ENCODE measurements around the gene TNFRSF12A. TPM values are rescaled to one million over a fixed set of nuclear protein-coding genes. Genes with fewer than 3 reads are reported as not detected.
"Not testable (repeated sequence)": the region's sequence is repeated elsewhere in the genome, so short reads cannot be mapped to it uniquely, and the experiment has no call there.

TNFRSF12A gene
- polyA plus RNA-seq, 1 donor, result 42.5 TPM

DNA sequence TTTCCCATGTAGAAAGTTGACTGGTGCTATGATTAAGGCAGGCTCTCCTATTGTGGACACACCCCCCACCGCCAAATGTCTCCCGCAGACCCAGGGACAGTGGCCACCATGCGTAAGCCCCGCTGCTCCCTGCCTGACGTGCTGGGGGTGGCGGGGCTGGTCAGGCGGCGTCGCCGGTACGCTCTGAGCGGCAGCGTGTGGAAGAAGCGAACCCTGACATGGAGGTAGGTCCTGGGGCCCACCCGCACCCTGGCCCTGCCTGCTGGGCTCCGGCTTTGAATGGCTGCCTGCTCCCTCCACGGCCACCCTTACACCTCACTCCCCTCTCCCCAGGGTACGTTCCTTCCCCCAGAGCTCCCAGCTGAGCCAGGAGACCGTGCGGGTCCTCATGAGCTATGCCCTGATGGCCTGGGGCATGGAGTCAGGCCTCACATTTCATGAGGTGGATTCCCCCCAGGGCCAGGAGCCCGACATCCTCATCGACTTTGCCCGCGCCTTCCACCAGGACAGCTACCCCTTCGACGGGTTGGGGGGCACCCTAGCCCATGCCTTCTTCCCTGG is 29.8 kb downstream of the TNFRSF12A start:
- DNase-seq, result no peak

DNA sequence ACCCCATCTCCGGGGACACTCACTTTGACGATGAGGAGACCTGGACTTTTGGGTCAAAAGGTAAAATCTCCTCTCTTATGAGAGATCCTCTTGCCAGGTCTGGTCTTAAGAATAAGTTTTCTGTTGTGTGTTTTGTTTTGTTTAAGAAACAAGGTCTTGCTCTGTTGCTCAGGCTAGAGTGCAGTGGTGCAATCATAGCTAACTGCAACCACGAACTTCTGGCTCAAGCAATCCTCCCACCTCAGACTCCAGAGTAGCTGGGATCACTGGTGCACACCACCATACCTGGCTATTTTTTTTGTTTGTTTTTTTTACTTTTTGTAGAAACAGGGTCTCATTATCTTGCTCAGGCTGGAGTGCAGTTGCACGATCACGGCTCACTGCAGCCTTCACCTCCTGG is 30.3 kb downstream of the TNFRSF12A start:
- DNase-seq, result no peak

DNA sequence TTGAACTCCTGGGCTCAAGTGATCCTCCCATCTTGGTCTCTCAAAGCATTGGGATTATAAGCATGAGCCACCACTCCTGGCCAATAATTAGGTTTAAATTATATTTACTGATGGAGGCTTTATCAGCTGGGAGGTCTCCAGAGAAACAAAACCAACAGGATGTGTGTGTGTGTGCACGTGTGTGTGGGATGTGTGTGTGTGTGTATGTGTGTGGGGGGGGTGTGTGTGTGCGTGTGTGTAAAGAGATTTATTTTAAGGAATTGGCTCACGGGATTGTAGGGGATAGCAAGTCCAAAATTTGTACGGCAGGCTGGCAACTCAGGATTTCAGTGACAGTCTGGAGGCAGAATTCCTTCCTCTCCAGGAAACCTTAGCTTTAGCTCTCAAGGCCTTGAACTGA is 30.8 kb downstream of the TNFRSF12A start:
- DNase-seq, result no peak

DNA sequence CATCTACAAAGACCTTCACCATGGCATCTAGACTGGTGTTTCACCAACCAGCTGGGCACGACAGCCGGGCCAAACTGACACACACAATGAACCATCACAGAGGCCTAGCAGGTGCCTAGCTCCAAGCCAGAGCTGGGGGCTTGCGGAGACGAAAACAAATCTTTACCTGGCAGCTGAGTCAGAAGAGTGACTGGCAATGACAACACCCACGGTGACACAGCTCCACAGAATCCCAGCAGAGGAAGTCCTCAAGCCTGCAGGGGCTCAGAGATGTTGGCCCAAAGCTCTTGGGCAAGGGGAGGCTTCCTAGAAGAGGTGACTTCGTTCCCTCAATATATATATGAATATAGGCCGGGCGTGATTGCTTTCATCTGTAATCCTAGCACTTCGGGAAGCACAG is 31.3 kb downstream of the TNFRSF12A start:
- DNase-seq, result no peak

GRCh38 chr16:3052571-3053329 is 32.6 kb downstream of the TNFRSF12A start:
- not testable (repeated sequence) for DNase-seq

DNA sequence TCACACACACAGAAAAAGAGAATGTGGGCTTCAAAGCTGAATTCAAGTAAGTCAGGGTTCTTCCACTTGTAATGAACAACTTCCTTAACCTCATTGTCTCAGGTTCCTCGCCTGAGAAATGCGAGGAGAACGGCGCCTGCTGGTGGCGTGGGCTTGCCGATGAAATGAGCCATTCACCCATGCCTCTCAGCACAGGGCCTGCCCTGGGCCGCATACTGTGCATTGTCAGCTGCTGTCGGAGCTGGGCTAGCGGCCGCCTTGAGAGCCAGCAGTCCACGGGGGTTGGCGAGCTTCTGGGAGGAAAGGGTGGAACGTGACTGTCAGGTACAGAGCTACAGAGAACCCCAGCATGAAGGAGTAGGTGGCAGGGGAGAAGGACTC is 33.2 kb downstream of the TNFRSF12A start:
- not testable (repeated sequence) for DNase-seq

GRCh38 chr16:3054965-3055733 is 35.0 kb downstream of the TNFRSF12A start:
- DNase-seq, result no peak

- not testable (repeated sequence) for DNase-seq
Measured at GRCh38 chr16:3055734-3056115, 35.6 kb downstream of the TNFRSF12A start.

DNA sequence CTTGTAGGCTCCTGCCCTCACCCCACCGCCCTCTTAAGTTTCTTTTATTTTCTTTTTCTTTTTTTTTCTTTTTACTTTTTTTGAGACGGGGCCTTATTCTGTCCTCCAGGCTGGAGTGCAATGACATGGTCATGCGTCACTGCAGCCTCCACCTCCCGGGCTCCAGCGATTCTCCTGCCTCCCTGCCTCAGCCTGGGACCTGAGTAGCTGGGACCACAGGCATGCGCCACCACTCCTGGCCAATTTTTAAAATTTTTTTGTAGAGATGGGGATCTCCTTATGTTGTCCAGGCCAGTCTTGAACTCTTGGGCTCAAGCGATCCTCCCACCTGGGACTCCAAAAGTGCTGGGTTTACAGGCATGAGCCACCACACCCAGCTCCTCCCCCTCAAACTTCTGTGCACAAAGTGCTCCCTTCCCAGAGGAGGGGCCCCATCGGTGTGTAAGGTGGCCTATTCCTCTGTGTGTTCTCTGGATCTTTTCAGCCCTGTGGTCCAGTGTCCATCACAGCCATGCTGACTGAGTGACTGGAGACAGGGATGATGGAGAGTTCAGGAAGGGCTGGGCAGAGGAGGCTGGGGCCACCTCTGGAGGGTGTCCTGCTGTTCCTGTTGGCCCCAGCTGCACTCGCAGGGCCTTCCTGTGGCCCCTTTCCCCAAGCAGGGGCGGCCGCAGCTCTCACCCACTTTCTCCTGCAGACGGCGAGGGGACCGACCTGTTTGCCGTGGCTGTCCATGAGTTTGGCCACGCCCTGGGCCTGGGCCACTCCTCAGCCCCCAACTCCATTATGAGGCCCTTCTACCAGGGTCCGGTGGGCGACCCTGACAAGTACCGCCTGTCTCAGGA is 36.4 kb downstream of the TNFRSF12A start:
- no peak for DNase-seq

- no peak for DNase-seq
Measured at GRCh38 chr16:3057181-3058138, 37.3 kb downstream of the TNFRSF12A start.

- DNase-seq, result no peak
Measured at GRCh38 chr16:3058139-3059030, 38.2 kb downstream of the TNFRSF12A start.

GRCh38 chr16:3059041-3059722 is 39.0 kb downstream of the TNFRSF12A start:
- DNase-seq, result peak; percentile 91

GRCh38 chr16:3059723-3060242 is 39.6 kb downstream of the TNFRSF12A start:
- DNase-seq, result no peak

DNA sequence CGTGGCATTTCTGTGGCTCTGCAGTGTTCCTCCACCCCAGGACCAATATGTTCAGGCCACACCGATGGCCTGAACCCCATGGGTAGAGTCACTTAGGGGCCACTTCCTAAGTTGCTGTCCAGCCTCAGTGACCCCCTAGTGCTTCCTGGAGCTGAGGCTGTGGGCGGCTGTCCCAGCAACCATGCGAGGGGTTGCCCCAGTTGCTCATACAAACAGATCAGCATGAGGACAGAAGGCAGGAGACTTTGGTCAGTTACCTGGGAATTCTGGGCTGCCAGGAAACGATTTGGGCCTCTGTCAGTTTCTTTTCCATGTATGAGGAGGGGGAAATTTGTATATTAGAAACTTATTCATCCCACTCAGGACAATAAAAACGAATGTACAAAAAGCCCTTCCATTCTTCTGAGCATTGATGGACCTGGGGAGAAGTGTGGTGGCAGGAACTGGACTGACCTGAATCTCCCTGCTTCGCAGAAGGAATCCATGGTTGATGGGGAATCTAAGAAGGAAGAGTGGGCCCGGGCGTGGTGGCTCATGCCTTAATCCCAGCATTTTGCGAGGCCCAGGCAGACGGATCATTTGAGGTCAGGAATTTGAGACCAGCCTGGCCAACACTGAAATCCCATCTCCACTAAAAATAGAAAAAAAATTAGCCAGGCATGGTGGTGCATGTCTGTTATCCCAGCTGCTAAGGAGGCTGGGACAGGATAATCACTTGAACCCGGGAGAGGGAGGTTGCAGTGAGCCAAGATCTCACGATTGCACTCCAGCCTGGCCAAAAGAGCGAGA is 40.4 kb downstream of the TNFRSF12A start:
- DNase-seq, result no peak

GRCh38 chr16:3062553-3062952 is 42.4 kb downstream of the TNFRSF12A start:
- no peak for DNase-seq

DNA sequence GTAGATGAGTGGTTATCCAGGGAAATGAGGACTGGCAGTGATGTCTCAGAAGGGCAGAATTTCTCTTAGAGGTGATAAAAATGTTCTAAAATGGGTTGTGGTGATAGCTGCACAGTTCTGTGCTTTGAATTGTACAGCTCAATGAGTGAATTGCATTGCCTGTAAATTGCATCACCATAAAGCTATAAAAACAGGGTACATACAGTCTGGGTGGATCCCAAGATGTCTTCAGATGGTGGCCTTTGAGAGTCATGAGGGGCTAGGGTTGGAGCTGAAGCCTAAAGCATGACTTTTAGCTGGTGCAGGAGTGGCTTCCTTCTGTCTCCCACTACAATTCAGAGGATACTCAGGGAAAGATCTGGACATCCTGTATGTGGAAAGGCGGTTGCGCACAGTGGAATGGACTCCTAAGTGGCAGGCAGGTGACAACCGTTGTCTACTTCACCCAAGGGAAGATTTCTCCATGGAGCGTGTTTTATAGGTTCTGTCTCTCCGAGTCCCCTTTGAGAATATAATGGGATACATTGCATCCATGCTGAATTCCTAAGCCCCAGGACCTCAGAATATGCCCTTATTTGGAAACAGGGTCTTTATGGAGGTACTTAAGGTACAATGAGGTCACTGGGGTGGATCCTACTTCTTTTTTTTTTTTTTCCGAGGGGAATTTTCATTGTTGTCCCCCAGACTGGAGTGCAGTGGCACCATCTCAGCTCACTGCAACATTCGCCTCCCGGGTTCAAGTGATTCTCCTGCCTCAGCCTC is 43.6 kb downstream of the TNFRSF12A start:
- no peak for DNase-seq

DNA sequence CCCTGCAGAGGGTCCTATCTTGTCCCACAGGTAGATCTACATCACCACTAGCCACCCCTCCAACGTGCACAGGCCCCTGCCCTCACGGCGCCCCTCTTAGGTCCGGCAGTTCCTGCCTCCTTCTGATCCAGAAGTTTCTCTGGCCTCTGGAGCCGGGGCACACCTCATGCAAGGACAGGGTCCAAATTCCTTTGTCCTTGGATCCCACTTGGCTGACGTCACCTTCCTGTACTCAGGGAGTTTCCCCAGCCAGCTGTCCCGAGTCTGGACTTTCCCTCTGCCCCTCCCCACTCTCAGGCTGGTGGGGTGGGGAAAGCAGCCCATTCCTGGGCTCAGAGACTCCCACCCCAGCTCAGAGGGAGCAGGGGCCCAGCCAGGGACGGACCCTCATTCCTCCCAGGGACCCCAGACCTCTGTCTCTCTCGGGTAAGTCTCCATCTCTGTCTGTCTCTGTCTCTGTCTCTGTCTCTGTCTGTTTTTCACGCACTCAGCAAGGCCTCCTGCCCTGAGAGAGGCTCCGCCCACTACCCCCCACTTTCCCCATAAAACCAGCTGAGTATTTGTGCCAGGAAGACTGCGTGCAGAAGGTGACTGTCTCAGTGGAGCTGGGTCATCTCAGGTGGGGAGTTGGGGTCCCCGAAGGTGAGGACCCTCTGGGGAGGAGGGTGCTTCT is 45.0 kb downstream of the TNFRSF12A start, which contains the start of gene IL32:
IL32 (plus strand) TSS at position 572 of the 673 bp plus-strand sequence. CDS start 172 bp downstream, outside the sequence.
- DNase-seq, result peak; percentile 86

Data from hindlimb muscle (tissue), 1 donor.